ENCODE results near the gene COL6A3. TPM values are rescaled to one million over a fixed set of nuclear protein-coding genes. Genes with fewer than 3 reads are reported as not detected.

Gene COL6A3
- total RNA-seq, 1 experiment from 2014 or later = 0.81 TPM

DNA sequence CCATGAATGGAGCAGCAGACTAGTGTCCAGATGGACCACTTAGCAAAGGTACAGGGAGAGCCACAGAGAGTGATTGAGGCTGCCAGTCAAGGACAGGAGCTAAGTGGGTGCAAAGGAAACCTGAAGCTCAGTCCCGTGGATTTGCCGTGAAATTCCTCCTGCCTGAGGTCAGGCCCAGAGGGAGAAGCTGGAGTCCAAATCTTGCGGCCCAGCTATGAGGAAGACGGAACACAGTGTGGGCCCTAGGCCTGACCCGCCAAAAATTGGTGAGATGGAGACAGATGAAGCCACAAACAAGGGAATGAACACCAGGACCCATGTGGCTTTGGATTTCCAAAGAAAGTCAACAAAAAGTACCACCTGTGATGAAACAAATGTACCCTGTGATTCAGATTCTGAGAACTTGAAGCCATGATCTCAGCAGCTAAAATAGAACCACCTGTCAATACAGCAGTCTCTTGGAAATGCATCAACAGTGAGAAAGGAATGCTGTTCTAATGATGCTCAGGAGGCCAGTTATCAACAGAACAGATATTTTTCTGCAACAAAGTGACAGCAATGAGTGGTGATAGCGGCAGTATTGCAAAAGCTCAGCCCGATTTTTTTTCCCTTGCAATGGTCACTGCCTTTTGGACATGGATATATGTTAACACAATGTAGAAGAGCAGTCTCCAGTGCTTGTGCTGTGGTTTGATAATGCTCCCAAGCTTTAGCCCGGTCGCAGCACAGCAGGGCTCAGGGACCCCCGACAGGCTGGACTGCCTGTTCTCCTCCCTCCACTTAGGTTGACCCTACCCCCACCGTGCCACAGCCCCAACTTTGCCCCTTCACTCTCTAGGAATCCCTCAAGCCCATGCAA, 10.7 kb downstream of the COL6A3 start:
- Histone ChIP-seq H4K5ac (ENCODE audit: insufficient read length, low read depth, low read length) (no peak overlapping the region), H2BK120ac (ENCODE audit: low read depth, low read length, poor library complexity, severe bottlenecking) (no peak overlapping the region), H3K4me2 (ENCODE audit: insufficient read depth, insufficient read length, low read length) (no peak overlapping the region), H2BK12ac (ENCODE audit: insufficient read length, low read depth, low read length) (no peak overlapping the region), H3K56ac (ENCODE audit: insufficient read length, low read depth, low read length) (no peak overlapping the region), H2BK15ac (ENCODE audit: low read depth, low read length) (no peak overlapping the region), H4K20me1 (ENCODE audit: control insufficient read depth, insufficient read depth, insufficient read length) (no peaks in the 10 kb centered on the region), H3K23ac (ENCODE audit: insufficient read length, low read depth, low read length) (no peak overlapping the region), H3T11ph (ENCODE audit: low read length) (no peak overlapping the region), H3K79me1 (ENCODE audit: insufficient read depth, low read depth, low read length, poor library complexity, severe bottlenecking) (no peaks in the 10 kb centered on the region), H2BK5ac (ENCODE audit: insufficient read length, low read length) (no peak overlapping the region), H3K4ac (ENCODE audit: low read depth, low read length) (no peak overlapping the region), H4K91ac (ENCODE audit: insufficient read length, low read depth, low read length) (no peak overlapping the region), H3K79me2 (ENCODE audit: insufficient read depth, low read length) (no peaks in the 10 kb centered on the region), H2AK5ac (ENCODE audit: insufficient read length, low read length) (no peak overlapping the region), H3K18ac (ENCODE audit: insufficient read length, low read depth, low read length) (no peak overlapping the region), H3K14ac (ENCODE audit: insufficient read depth, low read length) (no peak overlapping the region), H2AFZ (ENCODE audit: low read length) (no peak overlapping the region), H2BK20ac (ENCODE audit: low read depth, low read length, poor library complexity, severe bottlenecking) (no peak overlapping the region), H4K8ac (replicated peaks; ENCODE audit: insufficient read length, low read depth, low read length) (no peak overlapping the region), H3K9me3 (ENCODE audit: control insufficient read depth, low read depth, low read length) (no peaks in the 10 kb centered on the region), H3K9ac (ENCODE audit: extremely low read depth, insufficient read length, low read length) (no peak overlapping the region), H3K23me2 (ENCODE audit: insufficient read length, low read depth, low read length, poor library complexity, severe bottlenecking) (no peaks in the 10 kb centered on the region), H3K27me3 (ENCODE audit: insufficient read depth, low read length) (no peaks in the 10 kb centered on the region), H3K4me1 (ENCODE audit: insufficient read depth, low read length) (no peaks in the 10 kb centered on the region), H3K27ac (ENCODE audit: insufficient read length, low read depth, low read length) (no peak overlapping the region)
- no peak for DNase-seq
- Mint-ChIP-seq H3K27ac (peak overlapping the region in 1 of 3 experiments; percentile 13; a peak in 1 of 7 replicates), H3K4me1 (peaks cover 0 to 3% of the 10 kb centered on the region in 2 experiments; a peak in 1 of 4 replicates), H3K4me3 (no peak overlapping the region), H3K36me3 (ENCODE audit: insufficient read depth in 1 of 3, low read depth in 3 of 3) (no peaks in the 10 kb centered on the region), H3K9me3 (no peaks in the 10 kb centered on the region), H3K27me3 (ENCODE audit: low read depth) (peaks cover 4% of the 10 kb centered on the region)
- WGBS (ENCODE audit: extremely low coverage, insufficient read length, low lambda C conversion rate) = no CpG with 5 or more reads among the region's 11 CpGs
- TF ChIP-seq, protein P1, sequence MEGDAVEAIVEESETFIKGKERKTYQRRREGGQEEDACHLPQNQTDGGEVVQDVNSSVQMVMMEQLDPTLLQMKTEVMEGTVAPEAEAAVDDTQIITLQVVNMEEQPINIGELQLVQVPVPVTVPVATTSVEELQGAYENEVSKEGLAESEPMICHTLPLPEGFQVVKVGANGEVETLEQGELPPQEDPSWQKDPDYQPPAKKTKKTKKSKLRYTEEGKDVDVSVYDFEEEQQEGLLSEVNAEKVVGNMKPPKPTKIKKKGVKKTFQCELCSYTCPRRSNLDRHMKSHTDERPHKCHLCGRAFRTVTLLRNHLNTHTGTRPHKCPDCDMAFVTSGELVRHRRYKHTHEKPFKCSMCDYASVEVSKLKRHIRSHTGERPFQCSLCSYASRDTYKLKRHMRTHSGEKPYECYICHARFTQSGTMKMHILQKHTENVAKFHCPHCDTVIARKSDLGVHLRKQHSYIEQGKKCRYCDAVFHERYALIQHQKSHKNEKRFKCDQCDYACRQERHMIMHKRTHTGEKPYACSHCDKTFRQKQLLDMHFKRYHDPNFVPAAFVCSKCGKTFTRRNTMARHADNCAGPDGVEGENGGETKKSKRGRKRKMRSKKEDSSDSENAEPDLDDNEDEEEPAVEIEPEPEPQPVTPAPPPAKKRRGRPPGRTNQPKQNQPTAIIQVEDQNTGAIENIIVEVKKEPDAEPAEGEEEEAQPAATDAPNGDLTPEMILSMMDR (conservative IDR thresholded peaks at IDR 0.05) = no peak

Measured in H9 (cell line).